OCI-LY7 (cell line): ENCODE results near the gene HOXA10. TPM values are rescaled to one million over a fixed set of nuclear protein-coding genes. Genes with fewer than 3 reads are reported as not detected.

Experiments used
- BruUV-seq: library from RNA; stranded (reverse); fragments of 400-500 nt; replicated peaks from 2 replicates; lab custom pipeline; 2021; lab: Mats Ljungman, UMichigan
- CTCF ChIA-PET: fragments of 300-600 bp; sonication (Branson Sonifier 250); formaldehyde crosslinking; loops from one replicate; lab custom pipeline; 2022; ENCODE audit warnings: antibody characterized with exemption; ENCODE audit not compliant: unreplicated experiment; lab: Charles Lee
- POLR2A ChIA-PET: fragments of 300-600 bp; sonication (Branson Sonifier 250); formaldehyde crosslinking; loops from one replicate; lab custom pipeline; 2022; ENCODE audit warnings: antibody characterized with exemption; lab: Charles Lee
- DNase-seq: peaks from one replicate; pipeline ENCODE4 v3.0.0-alpha.2; 2015; ENCODE audit warnings: low spot score
- H2AFZ ChIP-seq: fragments of 200-600 bp; sonication (generic), shearing (Covaris generic); 2 replicates; pipeline ENCODE4 v1.6.1; 2014; ENCODE audit warnings: mild to moderate bottlenecking, antibody characterized with exemption, low read length, moderate library complexity
- H3K27ac ChIP-seq: fragments of 200-600 bp; sonication (generic); 2 replicates; pipeline ENCODE4 v1.5.1; 2014; ENCODE audit warnings: mixed run types, low read depth, mild to moderate bottlenecking, moderate library complexity, low read length, inconsistent platforms; ENCODE audit not compliant: poor library complexity, severe bottlenecking
- H3K36me3 ChIP-seq: fragments of 200-600 bp; sonication (generic); 2 replicates; pipeline ENCODE4 v1.6.1; 2014; ENCODE audit warnings: mild to moderate bottlenecking, antibody characterized with exemption, low read length, moderate library complexity, mixed read lengths; ENCODE audit not compliant: insufficient read depth
- H3K4me1 ChIP-seq: fragments of 200-600 bp; sonication (generic); 2 replicates; pipeline ENCODE4 v1.5.1; 2014; ENCODE audit warnings: mild to moderate bottlenecking, low read length; ENCODE audit not compliant: insufficient read depth, poor library complexity, severe bottlenecking
- H3K4me2 ChIP-seq: fragments of 200-600 bp; sonication (generic); 2 replicates; pipeline ENCODE4 v1.6.1; 2014; ENCODE audit warnings: mild to moderate bottlenecking, low read length
- H3K4me3 ChIP-seq: fragments of 200-600 bp; sonication (generic); 2 replicates; pipeline ENCODE4 v1.5.1; 2014; ENCODE audit warnings: mild to moderate bottlenecking, low read depth, low read length; ENCODE audit not compliant: poor library complexity, severe bottlenecking
- H3K79me2 ChIP-seq: fragments of 200-600 bp; sonication (generic); 2 replicates; pipeline ENCODE4 v1.6.1; 2016; ENCODE audit warnings: low read depth, mild to moderate bottlenecking, low read length, moderate library complexity, mixed read lengths; ENCODE audit not compliant: insufficient read depth
- H3K9me2 ChIP-seq: fragments of 200-600 bp; sonication (generic); 2 replicates; pipeline ENCODE4 v1.6.1; 2016; ENCODE audit warnings: mild to moderate bottlenecking, low read length, mixed read lengths; ENCODE audit not compliant: insufficient read depth
- H3K9me3 ChIP-seq: fragments of 200-600 bp; sonication (generic); 2 replicates; pipeline ENCODE4 v1.6.1; 2014; ENCODE audit warnings: mild to moderate bottlenecking, mixed run types, low read length, mixed read lengths
- H4K20me1 ChIP-seq: fragments of 200-600 bp; sonication (generic); 2 replicates; pipeline ENCODE4 v1.6.1; 2014; ENCODE audit warnings: mild to moderate bottlenecking, antibody characterized with exemption, low read length, moderate library complexity, mixed read lengths; ENCODE audit not compliant: insufficient read depth
- CTCF ChIP-seq: fragments of 200-600 bp; sonication (generic); conservative IDR thresholded peaks from 2 replicates; pipeline ENCODE4 v1.5.1; 2014; ENCODE audit warnings: mild to moderate bottlenecking, antibody characterized with exemption, low read length, moderate library complexity, mixed read lengths
- EZH2phosphoT487 ChIP-seq: fragments of 200-600 bp; sonication (generic); IDR thresholded peaks from 2 replicates; pipeline ENCODE4 v1.6.1; 2018; ENCODE audit warnings: low read depth, borderline replicate concordance, mild to moderate bottlenecking, mixed run types, antibody characterized with exemption, low read length, moderate library complexity, mixed read lengths
- intact Hi-C: fragments of 100-400 bp; cut with micrococcal nuclease; formaldehyde crosslinking; loops from one replicate; pipeline ENCODE4 v1.10.0; 2022; ENCODE audit not compliant: unreplicated experiment
- total RNA-seq, 2 experiments: library from RNA; depleted of rRNA in 1 of 2; stranded (reverse); fragments of >200 nt in 1 of 2; shearing (Covaris generic) in 1 of 2; gene quantifications; 2 replicates each; pipeline ENCODE4 v1.2.3, GENCODE V29; 2014 to 2022

Gene HOXA10
- total RNA-seq, 2 experiments from 2014 or later: not detected

GRCh38 chr7:27179030-27179429 lies 4.9 kb upstream of the HOXA10 start:
- H2AFZ ChIP-seq: no peak overlapping the region
- BruUV-seq: no TSS peak
- H3K9me2 ChIP-seq: no peaks in the 10 kb centered on the region
- intact Hi-C loops: no loop called here
- no peak for DNase-seq
- POLR2A ChIA-PET: interaction anchor here (0.5 kb wide), 1 partner anchor 312 kb away, joined by 4 read pairs; no protein-coding TSS in a partner anchor
- CTCF ChIA-PET: interaction anchor here (0.7 kb wide), 1 partner anchor 23 kb away, joined by 3 read pairs; no protein-coding TSS in a partner anchor
- no peak for TF ChIP-seq EZH2phosphoT487
- no peak for TF ChIP-seq CTCF
- H4K20me1 ChIP-seq: no peaks in the 10 kb centered on the region
- no peak overlapping the region for H3K27ac ChIP-seq
- no peaks in the 10 kb centered on the region for H3K79me2 ChIP-seq
- no peak overlapping the region for H3K4me3 ChIP-seq
- no peaks in the 10 kb centered on the region for H3K9me3 ChIP-seq
- no peaks in the 10 kb centered on the region for H3K4me1 ChIP-seq
- H3K36me3 ChIP-seq: no peaks in the 10 kb centered on the region
- H3K4me2 ChIP-seq: no peak overlapping the region

- BruUV-seq: no TSS peak
- Histone ChIP-seq H3K9me3 (no peaks in the 10 kb centered on the region), H3K9me2 (no peaks in the 10 kb centered on the region), H3K79me2 (no peaks in the 10 kb centered on the region), H3K4me1 (no peaks in the 10 kb centered on the region), H4K20me1 (no peaks in the 10 kb centered on the region), H2AFZ (no peak overlapping the region), H3K27ac (no peak overlapping the region), H3K4me3 (no peak overlapping the region), H3K36me3 (no peaks in the 10 kb centered on the region), H3K4me2 (no peak overlapping the region)
- POLR2A ChIA-PET: interaction anchor here (0.5 to 0.6 kb wide), 2 partner anchors 312 to 330 kb away, joined by 4 read pairs; no protein-coding TSS in a partner anchor
- TF ChIP-seq CTCF (no peak), EZH2phosphoT487 (no peak)
- CTCF ChIA-PET: no interaction called here
- intact Hi-C loops: no loop called here
- DNase-seq: no peak
These were observed 4.2 kb upstream of the HOXA10 start for GRCh38 chr7:27178366-27178765.

- Histone ChIP-seq H3K4me2 (no peak overlapping the region), H3K9me3 (no peaks in the 10 kb centered on the region), H3K9me2 (no peaks in the 10 kb centered on the region), H4K20me1 (no peaks in the 10 kb centered on the region), H2AFZ (no peak overlapping the region), H3K36me3 (no peaks in the 10 kb centered on the region), H3K4me3 (no peak overlapping the region), H3K27ac (no peak overlapping the region), H3K79me2 (no peaks in the 10 kb centered on the region), H3K4me1 (no peaks in the 10 kb centered on the region)
- POLR2A ChIA-PET: interaction anchor here (0.6 kb wide), 2 partner anchors 329 to 1555 kb away, joined by 3 to 4 read pairs; no protein-coding TSS in a partner anchor
- no TSS peak for BruUV-seq
- intact Hi-C loops: no loop called here
- TF ChIP-seq EZH2phosphoT487 (no peak), CTCF (no peak)
- no peak for DNase-seq
- CTCF ChIA-PET: no interaction called here
These were observed 3.7 kb upstream of the HOXA10 start for GRCh38 chr7:27177795-27178320.
